Left lobe of liver (tissue), 2 donors: Measurements from ENCODE around the gene SCLT1. TPM values are rescaled to one million over a fixed set of nuclear protein-coding genes. Genes with fewer than 3 reads are reported as not detected.

ENCODE experiments used
- ATAC-seq: fragments of 200-7000 bp; cut with Tn5 transposase; one replicate; pipeline ENCODE4 v1.9.1; 2020; ENCODE audit warnings: mild to moderate bottlenecking, moderate library complexity
- DNase-seq: peaks from one replicate; pipeline ENCODE4 v3.0.0-alpha.2; 2020; ENCODE audit warnings: low spot score
- total RNA-seq: library from RNA; stranded (reverse); gene quantifications from one replicate; pipeline ENCODE4 v1.2.1, GENCODE V29; 2021
- donor health status: DM: no; HTN: no; CAD: no; lungs with moderate emphysema.
- donor health status: DM: no; HTN: yes; CAD: no.

Gene SCLT1
- total RNA-seq, 1 donor from 2014 or later, result 2.5 TPM

- ATAC-seq (no peak), DNase-seq (no peak)
Observed at GRCh38 chr4:128973384-128973783, 120.0 kb downstream of the SCLT1 start.

GRCh38 chr4:128961405-128961804 is 131.9 kb downstream of the SCLT1 start:
- no peak for ATAC-seq
- DNase-seq, result no peak

GRCh38 chr4:128958194-128958593 is 135.1 kb downstream of the SCLT1 start:
- ATAC-seq (peak; percentile 70), DNase-seq (no peak)

GRCh38 chr4:128957459-128957858 is 135.9 kb downstream of the SCLT1 start:
- DNase-seq (no peak), ATAC-seq (no peak)

GRCh38 chr4:128955751-128956150 is 137.6 kb downstream of the SCLT1 start:
- DNase-seq (no peak), ATAC-seq (no peak)

- no peak for DNase-seq
- no peak for ATAC-seq
Observed at GRCh38 chr4:128954941-128955340, 138.4 kb downstream of the SCLT1 start.

GRCh38 chr4:128951316-128951715 is 142.0 kb downstream of the SCLT1 start:
- no peak for ATAC-seq
- no peak for DNase-seq

- no peak for DNase-seq
Observed at GRCh38 chr4:128950796-128951195, 142.5 kb downstream of the SCLT1 start.

GRCh38 chr4:128946916-128947315 is 146.4 kb downstream of the SCLT1 start:
- ATAC-seq (no peak), DNase-seq (no peak)

More at GRCh38 chr4:128950796-128951195, 142.5 kb downstream of the SCLT1 start:
- no peak for ATAC-seq

- no peak for DNase-seq
- no peak for ATAC-seq
Observed at GRCh38 chr4:128942607-128943006, 150.7 kb downstream of the SCLT1 start.

GRCh38 chr4:128940971-128941370 is 152.4 kb downstream of the SCLT1 start:
- DNase-seq (no peak), ATAC-seq (no peak)

- no peak for DNase-seq
- ATAC-seq, result no peak
Observed at GRCh38 chr4:128930051-128930450, 163.3 kb downstream of the SCLT1 start.

- ATAC-seq, result no peak
- no peak for DNase-seq
Observed at GRCh38 chr4:128924951-128925350, 168.4 kb downstream of the SCLT1 start.

- no peak for DNase-seq
- ATAC-seq, result no peak
Observed at GRCh38 chr4:128921954-128922353, 171.4 kb downstream of the SCLT1 start.

GRCh38 chr4:128917781-128918180 is 175.6 kb downstream of the SCLT1 start:
- no peak for ATAC-seq
- no peak for DNase-seq

GRCh38 chr4:128916832-128917231 is 176.5 kb downstream of the SCLT1 start:
- no peak for DNase-seq
- ATAC-seq, result peak; percentile 40

- ATAC-seq (no peak), DNase-seq (no peak)
Observed at GRCh38 chr4:128915544-128915943, 177.8 kb downstream of the SCLT1 start.

- ATAC-seq, result peak; percentile 23
Observed at GRCh38 chr4:128913228-128913627, 180.1 kb downstream of the SCLT1 start.

GRCh38 chr4:128908735-128909134 is 184.6 kb downstream of the SCLT1 start:
- ATAC-seq, result no peak
- no peak for DNase-seq

More at GRCh38 chr4:128913228-128913627, 180.1 kb downstream of the SCLT1 start:
- DNase-seq, result no peak

GRCh38 chr4:128907981-128908380 is 185.4 kb downstream of the SCLT1 start:
- DNase-seq (no peak), ATAC-seq (no peak)

GRCh38 chr4:128906581-128906980 is 186.8 kb downstream of the SCLT1 start:
- ATAC-seq (no peak), DNase-seq (no peak)

GRCh38 chr4:128904821-128905220 is 188.5 kb downstream of the SCLT1 start:
- ATAC-seq, result no peak

GRCh38 chr4:128880662-128881061 is 212.7 kb downstream of the SCLT1 start:
- ATAC-seq (no peak), DNase-seq (no peak)

More at GRCh38 chr4:128904821-128905220, 188.5 kb downstream of the SCLT1 start:
- DNase-seq, result no peak

- ATAC-seq (no peak), DNase-seq (no peak)
Observed at GRCh38 chr4:128879971-128880370, 213.4 kb downstream of the SCLT1 start.
